Measurements from ENCODE around the gene FKBP15.

GRCh38 chr9:113160571-113160970 is 60.5 kb downstream of the FKBP15 start:
- TF ChIP-seq ZNF274 (IDR thresholded peaks at IDR 0.05; ENCODE audit: borderline replicate concordance, extremely low read depth, low read length) (no peak), KDM1A (IDR thresholded peaks at IDR 0.05; ENCODE audit: borderline replicate concordance, low read length) (no peak), CHD1 (IDR thresholded peaks at IDR 0.05; ENCODE audit: low read depth, low read length) (no peak), CEBPB (IDR thresholded peaks at IDR 0.05; ENCODE audit: low read depth, low read length) (no peak), CTCF (IDR thresholded peaks at IDR 0.05; ENCODE audit: control extremely low read depth in 1 of 3, insufficient read depth in 1 of 3, low read depth in 1 of 3, low read length in 3 of 3) (no peak), POLR2A (IDR thresholded peaks at IDR 0.05; ENCODE audit: control extremely low read depth in 1 of 2, low read depth in 2 of 2, low read length in 2 of 2) (no peak), POLR2AphosphoS5 (IDR thresholded peaks at IDR 0.05; ENCODE audit: low read depth, low read length) (no peak), TBP (IDR thresholded peaks at IDR 0.05; ENCODE audit: low read depth, low read length) (no peak), NRF1 (IDR thresholded peaks at IDR 0.05; ENCODE audit: low read depth, low read length) (no peak), YY1 (IDR thresholded peaks at IDR 0.05; ENCODE audit: low read depth, low read length) (no peak), ATF3 (IDR thresholded peaks at IDR 0.05; ENCODE audit: insufficient read depth, low read depth, low read length) (no peak), SRF (IDR thresholded peaks at IDR 0.05; ENCODE audit: low read depth, low read length) (no peak), RAD21 (IDR thresholded peaks at IDR 0.05 in 1 of 2, conservative IDR thresholded peaks at IDR 0.05 in 1 of 2; ENCODE audit: low read depth in 2 of 2, low read length in 2 of 2) (no peak), RNF2 (IDR thresholded peaks at IDR 0.05; ENCODE audit: borderline replicate concordance, low read depth, low read length, missing control alignments, poor library complexity, severe bottlenecking) (no peak)

Measured in H1 (cell line).